GM13977 (cell line): ENCODE data around the gene IZUMO1R.
"Not testable (repeated sequence)": the region's sequence is repeated elsewhere in the genome, so short reads cannot be mapped to it uniquely, and the experiment has no call there.

Experiments
- DNase-seq: peaks from one replicate; pipeline ENCODE4 v3.0.0; 2012; ENCODE audit warnings: low spot score
- CTCF ChIP-seq: IDR thresholded peaks from 2 replicates; pipeline ENCODE4 v1.5.1; 2012; ENCODE audit warnings: mild to moderate bottlenecking, control low read depth; ENCODE audit not compliant: insufficient read depth; ENCODE audit errors: extremely low read depth, missing control alignments
- in situ Hi-C: fragments of 300-500 bp; cut with MboI; formaldehyde crosslinking; loops from one replicate; pipeline ENCODE4 v1.12.0; 2022; ENCODE audit warnings: low sequenced_read_pairs, low pct_unique_long_range_greater_than_20kb, mixed read lengths, inconsistent platforms; ENCODE audit not compliant: unreplicated experiment

IZUMO1R gene

DNA sequence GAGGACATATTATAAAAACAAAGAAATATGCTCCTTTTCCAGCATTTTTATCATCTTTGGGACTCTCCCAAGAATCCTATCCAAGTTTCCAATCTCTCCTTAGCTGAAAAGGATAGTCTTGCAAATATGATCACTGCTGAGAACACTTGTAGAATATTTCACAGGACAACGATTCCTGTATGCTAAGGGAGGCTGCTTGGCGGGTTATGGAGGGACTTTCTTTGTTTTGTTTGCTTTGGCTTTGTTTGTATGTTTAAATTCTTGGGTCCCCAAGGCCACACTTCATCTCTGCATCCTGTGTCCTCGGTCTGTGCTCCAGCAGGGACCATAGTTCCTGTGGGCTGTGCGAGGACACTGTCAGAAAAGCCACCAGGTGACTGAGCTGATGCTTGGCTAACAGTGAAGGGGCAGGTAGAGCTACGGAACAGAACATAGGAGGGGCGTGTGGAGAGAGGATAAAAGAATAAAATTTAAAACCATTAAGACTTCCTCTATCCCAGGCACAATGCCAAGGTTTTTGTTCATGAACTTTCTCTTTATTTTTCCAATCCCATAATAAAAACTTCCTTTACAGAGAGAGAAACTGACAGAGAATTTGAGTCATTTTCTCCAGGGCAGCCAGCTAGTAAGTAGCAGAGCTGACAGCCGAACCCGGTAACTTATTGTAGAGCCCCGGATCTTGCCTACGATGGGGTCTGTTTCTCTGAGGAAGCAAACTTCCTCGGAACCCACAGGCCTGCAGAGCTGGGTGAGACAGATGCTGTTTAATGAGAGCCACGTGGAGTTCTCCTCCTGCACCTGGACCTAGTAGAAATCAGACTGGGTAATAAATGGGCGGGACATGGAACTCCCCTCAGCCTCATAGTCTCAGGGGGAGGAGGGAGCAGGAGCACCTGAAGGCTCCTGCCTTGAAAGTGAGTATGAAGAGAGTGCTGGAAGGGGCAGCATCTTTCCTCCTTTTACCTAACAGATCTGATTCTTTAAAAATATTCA is at the start of gene IZUMO1R:
Gene IZUMO1R (plus strand): TSS at position 615 of the 993 bp plus-strand sequence. CDS start 1,057 bp downstream, outside the sequence.
- DNase-seq: no peak
- in situ Hi-C loops: no loop called here

GRCh38 chr11:94271885-94272372 is 32.5 kb upstream of the IZUMO1R start:
- in situ Hi-C loops: no loop called here
- DNase-seq: peak; percentile 38
- no peak for TF ChIP-seq CTCF

More for the DNA sequence above, at the start of gene IZUMO1R:
- TF ChIP-seq CTCF: no peak

DNA sequence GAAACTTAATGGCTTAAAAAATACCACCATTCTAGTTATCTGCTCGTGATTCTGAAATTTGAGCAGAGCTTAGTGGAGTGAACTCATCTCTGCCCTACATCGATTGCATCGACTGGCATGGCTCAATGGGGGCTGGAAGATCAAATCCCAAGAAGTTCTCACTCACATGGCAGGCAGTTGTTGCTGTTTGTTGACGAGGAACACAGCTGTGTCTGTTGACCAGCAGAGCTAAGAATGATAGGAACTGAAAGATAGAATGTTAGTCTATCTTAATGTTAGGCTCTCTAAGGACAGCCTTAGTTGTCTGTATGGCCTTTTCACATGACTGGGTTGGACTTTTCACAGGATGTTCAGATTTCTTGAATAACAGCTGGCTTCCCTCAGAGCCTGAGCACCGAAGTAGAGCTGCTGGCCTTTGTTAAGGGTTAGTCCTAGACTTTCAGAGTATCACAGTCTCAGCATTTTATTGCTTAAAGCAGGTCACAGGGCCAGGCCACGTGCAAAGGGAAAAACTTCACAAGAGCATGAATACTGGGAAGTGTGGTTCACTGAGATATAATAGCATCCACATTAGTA is 31.6 kb upstream of the IZUMO1R start:
- no peak for DNase-seq
- in situ Hi-C loops: no loop called here
- no peak for TF ChIP-seq CTCF

- TF ChIP-seq CTCF: no peak
- DNase-seq: no peak
These were observed 28.4 kb upstream of the IZUMO1R start for GRCh38 chr11:94275961-94276360.

GRCh38 chr11:94276943-94277342 is 27.4 kb upstream of the IZUMO1R start:
- DNase-seq: no peak
- no peak for TF ChIP-seq CTCF
- in situ Hi-C loops: no loop called here

More at GRCh38 chr11:94275961-94276360, 28.4 kb upstream of the IZUMO1R start:
- in situ Hi-C loops: no loop called here

- DNase-seq, in situ Hi-C loops: not testable (repeated sequence)
These were observed 26.2 kb upstream of the IZUMO1R start for GRCh38 chr11:94278207-94278606.

DNA sequence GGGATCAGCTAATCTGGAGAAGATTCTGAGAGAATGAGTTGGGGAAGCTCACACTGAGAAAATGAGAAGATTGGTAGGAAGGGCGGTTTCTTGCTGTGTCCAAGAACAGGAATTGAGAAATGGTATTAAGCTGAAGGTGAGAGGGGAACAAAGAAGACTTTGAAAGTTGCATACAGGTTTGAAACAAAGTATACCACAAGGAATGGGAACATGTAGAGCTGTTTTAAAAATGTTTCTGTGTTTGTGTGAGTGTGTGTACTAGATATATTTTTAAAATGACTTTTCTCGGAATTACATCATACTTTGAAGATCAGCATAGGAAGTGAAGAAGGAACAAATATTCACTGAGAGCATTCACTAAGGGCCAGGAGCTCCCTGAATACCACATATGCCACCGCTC is 24.4 kb upstream of the IZUMO1R start:
- no peak for TF ChIP-seq CTCF
- no peak for DNase-seq
- in situ Hi-C loops: no loop called here
